ENCODE measurements around the gene PCDH18. TPM values are rescaled to one million over a fixed set of nuclear protein-coding genes. Genes with fewer than 3 reads are reported as not detected.

The PCDH18 gene
- total RNA-seq, 4 donors from 2014 or later, result 64.1 to 169 (median 108) TPM

- no peak for TF ChIP-seq CTCF (IDR thresholded peaks at IDR 0.05; ENCODE audit: low read depth)
These were observed 17.7 kb downstream of the PCDH18 start for GRCh38 chr4:137514406-137515111.

GRCh38 chr4:137510557-137511265 is 21.6 kb downstream of the PCDH18 start:
- TF ChIP-seq CTCF (IDR thresholded peaks at IDR 0.05; ENCODE audit: low read depth), result no peak

- no peak for TF ChIP-seq CTCF (IDR thresholded peaks at IDR 0.05; ENCODE audit: low read depth)
These were observed 22.4 kb downstream of the PCDH18 start for GRCh38 chr4:137509855-137510282.

GRCh38 chr4:137502339-137503129 is 29.8 kb downstream of the PCDH18 start:
- no peak for TF ChIP-seq CTCF (IDR thresholded peaks at IDR 0.05; ENCODE audit: low read depth)

- no peak for TF ChIP-seq CTCF (IDR thresholded peaks at IDR 0.05; ENCODE audit: low read depth)
These were observed 36.7 kb downstream of the PCDH18 start for GRCh38 chr4:137495578-137495977.

GRCh38 chr4:137476345-137476744 is 55.9 kb downstream of the PCDH18 start:
- TF ChIP-seq CTCF (IDR thresholded peaks at IDR 0.05; ENCODE audit: low read depth), result no peak
